Stimulated activated CD8-positive, alpha-beta memory T cell treated with anti-CD3 and anti-CD28 coated beads, Interleukin-12 subunit alpha, Interleukin-12 subunit beta, amount 100 ng/mL, for 4 hours (primary cell): ENCODE data around the gene CCDC179.

ENCODE experiments used
- DNase-seq: peaks from one replicate; pipeline ENCODE4 v3.0.0-alpha.2; 2020; ENCODE audit warnings: low read depth

Gene CCDC179

DNA sequence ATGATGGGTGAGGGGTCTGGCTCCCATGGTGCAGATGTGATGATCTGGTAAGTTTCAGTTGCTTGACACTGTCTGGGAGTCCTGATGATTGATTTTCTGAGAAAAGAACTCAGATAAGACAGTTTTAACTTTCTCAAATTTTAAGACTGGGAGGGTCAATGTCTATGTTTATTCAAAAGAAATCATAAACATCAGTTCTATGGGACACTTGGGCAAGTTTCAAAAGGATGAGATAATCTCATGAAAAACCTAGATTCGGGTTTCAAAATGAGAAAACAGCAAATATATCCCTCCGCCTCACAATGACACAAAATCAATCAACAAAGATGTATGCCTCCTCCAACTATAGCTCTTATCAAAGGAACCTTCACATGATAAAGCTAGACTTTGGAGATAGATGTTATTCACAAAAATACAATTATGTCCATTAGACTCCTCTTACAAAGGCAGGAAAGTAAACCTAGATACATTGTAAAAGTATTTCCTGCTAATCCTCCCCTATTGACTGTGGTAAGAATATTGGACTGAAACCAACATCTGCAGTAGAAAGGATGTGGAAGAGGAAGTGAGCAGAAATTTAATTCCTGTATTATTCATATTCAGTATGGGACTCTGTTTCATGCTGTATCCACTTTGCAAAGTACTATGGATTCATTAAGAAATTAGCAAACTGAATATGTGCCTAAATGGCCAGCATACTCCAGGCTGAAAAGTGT is 52.3 kb downstream of the CCDC179 start:
- DNase-seq = no peak

DNA sequence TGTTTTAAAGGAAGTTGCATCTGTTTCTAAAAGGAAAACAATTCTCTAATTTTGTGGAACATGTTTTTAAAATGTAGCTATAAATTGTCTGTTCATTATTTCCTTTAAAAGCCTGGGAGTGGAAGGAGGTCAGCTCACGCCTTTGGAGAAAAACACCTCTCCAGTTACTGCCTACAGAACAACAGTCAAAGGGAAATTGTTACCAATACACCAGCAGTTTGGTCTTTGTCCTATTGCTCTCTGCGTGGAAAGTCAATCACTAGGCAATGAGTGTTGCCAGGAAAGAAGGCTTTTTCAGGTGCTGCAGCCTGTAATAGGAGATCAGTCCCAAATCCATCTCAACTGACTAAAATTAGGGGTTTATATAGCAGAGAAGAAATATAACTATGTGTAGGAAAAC is 52.9 kb downstream of the CCDC179 start:
- DNase-seq = no peak

DNA sequence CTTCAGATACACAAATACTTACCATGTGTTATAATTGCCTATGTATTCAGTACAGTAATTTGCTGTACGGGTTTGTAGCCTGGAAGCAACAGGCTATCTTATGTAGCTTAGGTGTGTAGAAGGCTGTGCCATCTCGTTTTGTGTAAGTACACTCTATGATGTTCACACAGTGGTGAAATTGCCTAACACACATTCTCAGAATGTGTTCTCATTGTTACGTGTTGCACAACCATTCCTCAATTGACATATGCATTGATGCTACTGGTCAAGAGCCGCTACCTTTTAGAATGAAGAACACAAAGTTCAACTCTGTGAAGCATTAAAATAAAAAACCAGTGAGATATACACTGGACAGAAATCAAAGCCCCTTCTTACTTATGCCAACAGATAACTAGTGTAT is 57.4 kb downstream of the CCDC179 start:
- DNase-seq = no peak

DNA sequence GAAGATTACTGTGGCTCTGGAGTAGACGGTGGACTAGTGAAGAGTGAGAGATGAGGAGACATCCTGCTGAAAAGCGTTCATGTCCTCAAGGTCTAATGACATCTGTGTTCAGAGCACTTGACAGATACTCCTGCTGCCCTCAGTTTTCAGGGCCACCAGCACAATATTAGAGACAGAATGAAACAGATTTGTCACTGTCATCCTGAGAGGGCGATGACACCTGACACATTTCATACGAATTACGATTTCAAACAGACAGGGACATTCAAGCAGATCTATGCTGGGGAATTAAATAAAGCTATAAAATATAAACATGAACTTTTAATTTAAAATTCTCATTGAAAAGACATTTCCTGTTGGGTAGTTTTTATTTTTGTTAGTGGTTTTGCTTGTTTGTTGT is 59.8 kb downstream of the CCDC179 start:
- DNase-seq = no peak

DNA sequence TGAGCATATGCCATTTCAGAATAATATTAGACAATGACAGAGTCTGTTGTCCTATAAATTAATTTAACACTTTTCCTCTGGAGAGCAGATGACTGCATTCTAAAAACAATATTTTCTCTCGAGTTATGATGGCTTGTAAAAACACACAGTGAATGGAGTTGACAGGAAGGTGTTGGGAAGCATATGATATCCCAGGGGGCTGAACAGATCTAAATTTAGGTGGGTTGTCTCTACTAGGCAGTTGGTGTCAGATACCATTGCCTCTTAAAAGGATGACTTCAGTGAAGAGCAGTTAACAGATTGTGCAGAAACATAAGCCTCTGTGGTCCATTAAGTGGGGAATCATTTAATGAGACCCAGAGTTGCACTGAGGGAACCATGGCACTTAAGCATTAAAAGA is 61.4 kb downstream of the CCDC179 start:
- DNase-seq = no peak

- DNase-seq = no peak
These were observed 63.2 kb downstream of the CCDC179 start for GRCh38 chr11:22797047-22797446.
